Neural progenitor cell (in vitro differentiated cells): ENCODE results near the gene LILRA5.

Experiments used
- EZH2 ChIP-seq: fragments of 200-600 bp; sonication (generic); IDR thresholded peaks from 2 replicates; pipeline ENCODE4 v1.6.1; 2017; ENCODE audit warnings: antibody characterized with exemption, mild to moderate bottlenecking, moderate library complexity
- TF ChIP-seq, protein P1 (sequence below): fragments of 200-600 bp; sonication (generic); IDR thresholded peaks from 2 replicates; pipeline ENCODE4 v1.5.1; 2017; ENCODE audit warnings: antibody characterized with exemption, mild to moderate bottlenecking

DNA sequence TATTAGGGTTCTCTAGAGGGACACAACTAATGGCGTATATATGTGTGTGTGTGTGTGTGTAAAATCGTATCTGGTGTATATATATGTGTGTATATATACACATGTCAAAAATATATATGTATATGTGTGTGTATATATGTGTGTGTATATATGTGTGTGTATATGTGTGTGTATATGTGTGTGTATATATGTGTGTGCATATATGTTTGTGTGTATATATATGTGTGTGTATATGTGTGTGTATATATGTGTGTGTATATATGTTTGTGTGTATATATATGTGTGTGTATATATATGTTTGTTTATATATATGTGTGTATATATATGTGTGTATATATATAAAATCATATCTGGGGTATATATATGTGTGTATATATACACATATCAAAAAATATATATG is 50.5 kb downstream of the LILRA5 start:
- TF ChIP-seq, protein P1, sequence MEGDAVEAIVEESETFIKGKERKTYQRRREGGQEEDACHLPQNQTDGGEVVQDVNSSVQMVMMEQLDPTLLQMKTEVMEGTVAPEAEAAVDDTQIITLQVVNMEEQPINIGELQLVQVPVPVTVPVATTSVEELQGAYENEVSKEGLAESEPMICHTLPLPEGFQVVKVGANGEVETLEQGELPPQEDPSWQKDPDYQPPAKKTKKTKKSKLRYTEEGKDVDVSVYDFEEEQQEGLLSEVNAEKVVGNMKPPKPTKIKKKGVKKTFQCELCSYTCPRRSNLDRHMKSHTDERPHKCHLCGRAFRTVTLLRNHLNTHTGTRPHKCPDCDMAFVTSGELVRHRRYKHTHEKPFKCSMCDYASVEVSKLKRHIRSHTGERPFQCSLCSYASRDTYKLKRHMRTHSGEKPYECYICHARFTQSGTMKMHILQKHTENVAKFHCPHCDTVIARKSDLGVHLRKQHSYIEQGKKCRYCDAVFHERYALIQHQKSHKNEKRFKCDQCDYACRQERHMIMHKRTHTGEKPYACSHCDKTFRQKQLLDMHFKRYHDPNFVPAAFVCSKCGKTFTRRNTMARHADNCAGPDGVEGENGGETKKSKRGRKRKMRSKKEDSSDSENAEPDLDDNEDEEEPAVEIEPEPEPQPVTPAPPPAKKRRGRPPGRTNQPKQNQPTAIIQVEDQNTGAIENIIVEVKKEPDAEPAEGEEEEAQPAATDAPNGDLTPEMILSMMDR = no peak
- no peak for TF ChIP-seq EZH2
